A549 (cell line): ENCODE results near the gene SRI.

Experiments used
- CHD2 ChIP-seq: fragments of 150-350 bp; IDR thresholded peaks from 2 replicates; pipeline ENCODE4 v1.6.1; 2014; ENCODE audit warnings: low read length; ENCODE audit not compliant: partially characterized antibody
- CTCF ChIP-seq: fragments of >200 bp; sonication (Bioruptor Twin); formaldehyde crosslinking; IDR thresholded peaks from 3 replicates; pipeline ENCODE4 v1.5.1; 2016
- HOXB5 ChIP-seq: fragments of 250-450 bp; sonication (Bioruptor Pico); IDR thresholded peaks from 2 replicates; pipeline ENCODE4 v1.5.0; 2020; ENCODE audit warnings: mild to moderate bottlenecking, moderate library complexity
- KDM1A ChIP-seq: fragments of 200-600 bp; sonication (generic); IDR thresholded peaks from 2 replicates; pipeline ENCODE4 v1.6.1; 2016; ENCODE audit warnings: low read depth, mild to moderate bottlenecking
- NFE2L2 ChIP-seq: fragments of 150-350 bp; conservative IDR thresholded peaks from 2 replicates; pipeline ENCODE4 v1.6.1; 2014; ENCODE audit warnings: low read length
- NR3C1 ChIP-seq: fragments of >200 bp; sonication (Bioruptor Twin); formaldehyde crosslinking; IDR thresholded peaks from 3 replicates; pipeline ENCODE4 v1.6.1; 2017
- RNF2 ChIP-seq: fragments of 200-600 bp; sonication (generic); IDR thresholded peaks from 2 replicates; pipeline ENCODE4 v1.6.1; 2016; ENCODE audit warnings: low read depth, mild to moderate bottlenecking, antibody characterized with exemption, moderate library complexity, borderline replicate concordance
- SMC3 ChIP-seq: fragments of >200 bp; sonication (Bioruptor Twin); formaldehyde crosslinking; IDR thresholded peaks from 3 replicates; pipeline ENCODE4 v1.6.1; 2018; ENCODE audit warnings: inconsistent platforms

GRCh38 chr7:88169717-88170320, 50.0 kb downstream of the SRI start:
- TF ChIP-seq CHD2 (no peak), NR3C1 (no peak), HOXB5 (CRISPR knock-in tag) (no peak), RNF2 (no peak), NFE2L2 (no peak), CTCF (peak; percentile 59), KDM1A (no peak), SMC3 (0 out of 3 replicates have a peak, but pooled peaks have one; percentile 31)
